ENCODE measurements around the gene LRRC4C.

The LRRC4C gene

GRCh38 chr11:41414771-41415440 lies 44.5 kb downstream of the LRRC4C start:
- DNase-seq (ENCODE audit: low read depth), result no peak

GRCh38 chr11:41413843-41414242 lies 45.6 kb downstream of the LRRC4C start:
- no peak for DNase-seq (ENCODE audit: low read depth)

GRCh38 chr11:41405812-41406211 lies 53.6 kb downstream of the LRRC4C start:
- no peak for DNase-seq (ENCODE audit: low read depth)

- no peak for DNase-seq (ENCODE audit: low read depth)
Measured at GRCh38 chr11:41404109-41404508, 55.3 kb downstream of the LRRC4C start.

GRCh38 chr11:41403458-41403857 lies 56.0 kb downstream of the LRRC4C start:
- DNase-seq (ENCODE audit: low read depth), result no peak

GRCh38 chr11:41400819-41401382 lies 58.6 kb downstream of the LRRC4C start:
- DNase-seq (ENCODE audit: low read depth), result no peak

- DNase-seq (ENCODE audit: low read depth), result no peak
Measured at GRCh38 chr11:41400124-41400523, 59.3 kb downstream of the LRRC4C start.

GRCh38 chr11:41399323-41399722 lies 60.1 kb downstream of the LRRC4C start:
- no peak for DNase-seq (ENCODE audit: low read depth)

GRCh38 chr11:41398175-41398574 lies 61.3 kb downstream of the LRRC4C start:
- DNase-seq (ENCODE audit: low read depth), result no peak

GRCh38 chr11:41394521-41395195 lies 64.8 kb downstream of the LRRC4C start:
- DNase-seq (ENCODE audit: low read depth), result no peak

- DNase-seq (ENCODE audit: low read depth), result no peak
Measured at GRCh38 chr11:41392596-41392995, 66.9 kb downstream of the LRRC4C start.

GRCh38 chr11:41389623-41390130 lies 69.8 kb downstream of the LRRC4C start:
- no peak for DNase-seq (ENCODE audit: low read depth)

GRCh38 chr11:41384329-41384728 lies 75.1 kb downstream of the LRRC4C start:
- no peak for DNase-seq (ENCODE audit: low read depth)

- no peak for DNase-seq (ENCODE audit: low read depth)
Measured at GRCh38 chr11:41383768-41384167, 75.7 kb downstream of the LRRC4C start.

- no peak for DNase-seq (ENCODE audit: low read depth)
Measured at GRCh38 chr11:41382927-41383326, 76.5 kb downstream of the LRRC4C start.

GRCh38 chr11:41379084-41379483 lies 80.4 kb downstream of the LRRC4C start:
- DNase-seq (ENCODE audit: low read depth), result no peak

- no peak for DNase-seq (ENCODE audit: low read depth)
Measured at GRCh38 chr11:41377709-41378394, 81.6 kb downstream of the LRRC4C start.

- no peak for DNase-seq (ENCODE audit: low read depth)
Measured at GRCh38 chr11:41351825-41352224, 107.6 kb downstream of the LRRC4C start.

GRCh38 chr11:41346042-41346441 lies 113.4 kb downstream of the LRRC4C start:
- DNase-seq (ENCODE audit: low read depth), result no peak

- no peak for DNase-seq (ENCODE audit: low read depth)
Measured at GRCh38 chr11:41334007-41334933, 125.2 kb downstream of the LRRC4C start.

- no peak for DNase-seq (ENCODE audit: low read depth)
Measured at GRCh38 chr11:41333357-41333756, 126.1 kb downstream of the LRRC4C start.

- DNase-seq (ENCODE audit: low read depth), result no peak
Measured at GRCh38 chr11:41328324-41328723, 131.1 kb downstream of the LRRC4C start.

Measured in ELR (cell line).